Endothelial cell of umbilical vein (primary cell): ENCODE results near the gene PRUNE2. TPM values are rescaled to one million over a fixed set of nuclear protein-coding genes. Genes with fewer than 3 reads are reported as not detected.

Experiments used
- BruUV-seq: library from RNA; stranded (reverse); fragments of 400-500 nt; replicated peaks from 2 replicates; lab custom pipeline; 2021; lab: Mats Ljungman, UMichigan
- CTCF ChIA-PET: fragments of 300-600, 350-600 bp; sonication (Branson Sonifier 250); formaldehyde crosslinking; loops from one replicate; lab custom pipeline; 2021; ENCODE audit warnings: antibody characterized with exemption, inconsistent platforms; lab: Charles Lee
- POLR2A ChIA-PET: fragments of 300-600, 350-600 bp; sonication (Branson Sonifier 250); formaldehyde crosslinking; loops from one replicate; lab custom pipeline; 2021; ENCODE audit warnings: antibody characterized with exemption, inconsistent platforms; lab: Charles Lee
- DNase-seq: peaks from one replicate; pipeline ENCODE4 v3.0.0-alpha.2; 2011; ENCODE audit warnings: low read depth, low spot score
- FAIRE-seq: peaks from 2 replicates; lab custom pipeline; 2011; peaks lifted over from hg19 to GRCh38; lab: Jason Lieb, UNC
- H2AFZ ChIP-seq: 2 replicates; pipeline ENCODE4 v1.6.0; 2012; ENCODE audit warnings: low read depth, low read length, control low read depth, inconsistent platforms
- H3K27ac ChIP-seq: 2 replicates; pipeline ENCODE4 v1.5.1; 2011; ENCODE audit warnings: low read depth, mild to moderate bottlenecking, control low read depth, low read length, moderate library complexity; ENCODE audit not compliant: insufficient read depth
- H3K27me3 ChIP-seq, 2 experiments: 2 replicates each; pipeline versions ENCODE4 v1.6.0 to v1.6.1; 2011; ENCODE audit warnings: low read length in 2 of 2, mixed read lengths in 1 of 2; ENCODE audit not compliant: control insufficient read depth in 2 of 2, insufficient read depth in 2 of 2
- H3K36me3 ChIP-seq, 2 experiments: 2 replicates in 1 of 2; 3 replicates in 1 of 2; pipeline ENCODE4 v1.5.1; 2011; ENCODE audit warnings: low read length in 2 of 2, mild to moderate bottlenecking in 1 of 2, moderate library complexity in 1 of 2; ENCODE audit not compliant: control insufficient read depth in 2 of 2, insufficient read depth in 2 of 2; ENCODE audit errors: extremely low read depth in 1 of 2
- H3K4me1 ChIP-seq: 3 replicates; pipeline ENCODE4 v1.5.1; 2011; ENCODE audit warnings: mild to moderate bottlenecking, low read length; ENCODE audit not compliant: control insufficient read depth, insufficient read depth; ENCODE audit errors: extremely low read depth
- H3K4me2 ChIP-seq: 2 replicates; pipeline ENCODE4 v1.6.1; 2011; ENCODE audit warnings: low read length, control low read depth, mixed read lengths; ENCODE audit not compliant: insufficient read depth
- H3K4me3 ChIP-seq, 3 experiments: fragments of 200-600 bp in 1 of 3; sonication (generic), shearing (Covaris generic) in 1 of 3; replicated peaks in 1 of 3; 2 replicates each; pipeline ENCODE4 v1.5.1; 2011 to 2016; ENCODE audit warnings: control low read depth in 3 of 3, low read length in 3 of 3, mild to moderate bottlenecking in 2 of 3, inconsistent platforms in 1 of 3, low read depth in 1 of 3, moderate library complexity in 1 of 3; ENCODE audit not compliant: insufficient read depth in 1 of 3
- H3K79me2 ChIP-seq: 2 replicates; pipeline ENCODE4 v1.6.0; 2012; ENCODE audit warnings: low read length, inconsistent platforms; ENCODE audit not compliant: control insufficient read depth, insufficient read depth
- H3K9ac ChIP-seq: replicated peaks from 2 replicates; pipeline ENCODE3; 2011; ENCODE audit warnings: low read length, control low read depth; ENCODE audit not compliant: insufficient read depth; ENCODE audit errors: extremely low read depth
- H3K9me1 ChIP-seq: replicated peaks from 3 replicates; pipeline ENCODE4 v1.6.0; 2011; ENCODE audit warnings: mild to moderate bottlenecking, low read length; ENCODE audit not compliant: control insufficient read depth, insufficient read depth; ENCODE audit errors: extremely low read depth
- H3K9me3 ChIP-seq: replicated peaks from 2 replicates; pipeline ENCODE4 v1.5.1; 2012; ENCODE audit warnings: low read length, inconsistent platforms; ENCODE audit not compliant: control insufficient read depth, insufficient read depth
- H4K20me1 ChIP-seq: replicated peaks from 2 replicates; pipeline ENCODE3; 2011; ENCODE audit warnings: mild to moderate bottlenecking, low read length; ENCODE audit not compliant: control insufficient read depth, insufficient read depth; ENCODE audit errors: extremely low read depth
- CTCF ChIP-seq, 2 donors: IDR thresholded peaks; 1 replicate in 1 of 2; 2 replicates in 1 of 2; pipeline ENCODE4 v1.5.1; 2011; ENCODE audit warnings: low read length in 2 of 2, mild to moderate bottlenecking in 2 of 2, moderate library complexity in 2 of 2, control low read depth in 1 of 2, inconsistent platforms in 1 of 2, low read depth in 1 of 2; ENCODE audit not compliant: insufficient read depth in 1 of 2; ENCODE audit errors: extremely low read depth in 1 of 2
- EZH2 ChIP-seq: IDR thresholded peaks from 2 replicates; pipeline ENCODE4 v1.6.1; 2012; ENCODE audit warnings: borderline replicate concordance, low read depth, mild to moderate bottlenecking, moderate library complexity, low read length, inconsistent platforms; ENCODE audit not compliant: severe bottlenecking
- FOS ChIP-seq: IDR thresholded peaks from 2 replicates; pipeline ENCODE4 v1.6.1; 2011; ENCODE audit warnings: mild to moderate bottlenecking, low read length, moderate library complexity, borderline replicate concordance; ENCODE audit not compliant: insufficient read depth
- GATA2 ChIP-seq: IDR thresholded peaks from 2 replicates; pipeline ENCODE4 v1.7.0; 2011; ENCODE audit warnings: low read depth, mild to moderate bottlenecking, moderate library complexity, mixed read lengths, low read length; ENCODE audit not compliant: insufficient read length, insufficient read depth
- JUN ChIP-seq: IDR thresholded peaks from 2 replicates; pipeline ENCODE4 v1.6.1; 2011; ENCODE audit warnings: borderline replicate concordance, low read depth; ENCODE audit not compliant: insufficient read length, insufficient read depth
- MAX ChIP-seq: IDR thresholded peaks from 2 replicates; pipeline ENCODE4 v1.6.1; 2011; ENCODE audit not compliant: insufficient read depth, insufficient read length
- MYC ChIP-seq: IDR thresholded peaks from one replicate; pipeline ENCODE4 v1.6.1; 2011; ENCODE audit warnings: mild to moderate bottlenecking, low read depth, low read length
- POLR2A ChIP-seq: IDR thresholded peaks from 2 replicates; pipeline ENCODE4 v1.6.1; 2012; ENCODE audit warnings: low read depth, mild to moderate bottlenecking, control low read depth, low read length
- POLR2AphosphoS5 ChIP-seq: IDR thresholded peaks from 2 replicates; pipeline ENCODE4 v1.6.1; 2012; ENCODE audit warnings: low read depth, mild to moderate bottlenecking, control low read depth, low read length, moderate library complexity; ENCODE audit not compliant: insufficient read depth
- dilution Hi-C: fragments of 300-500 bp; cut with MboI; formaldehyde crosslinking; loops from one replicate; pipeline ENCODE4 v1.15.0; 2019; ENCODE audit warnings: low sequenced_read_pairs; ENCODE audit not compliant: extremely low pct_ligation_motif_present
- intact Hi-C: fragments of 100-400 bp; cut with micrococcal nuclease; formaldehyde crosslinking; loops from one replicate; pipeline ENCODE4 v1.10.0; 2022
- polyA plus RNA-seq, 4 experiments: library from polyadenylated mRNA; depleted of rRNA in 3 of 4; stranded (reverse) in 3 of 4; unstranded in 1 of 4; fragments of >200 nt; gene quantifications; 2 replicates each; pipeline versions ENCODE4 v1.2.1 to v1.2.3, GENCODE V29; 2011 to 2012; ENCODE audit warnings: missing spikeins in 1 of 4
- total RNA-seq: library from RNA; stranded (reverse); gene quantifications from 2 replicates; pipeline ENCODE4 v1.2.3, GENCODE V29; 2021

The PRUNE2 gene
- total and polyA plus RNA-seq, 2 donors (not counting 3 experiments of a cell fraction or from before 2014, with no cell fraction given) = 15.8 to 21.7 TPM

- POLR2A ChIA-PET = no interaction called here
- FAIRE-seq = no peak
Observed at GRCh38 chr9:76846297-76846696, 59.6 kb downstream of the PRUNE2 start.

More at GRCh38 chr9:76846297-76846696, 59.6 kb downstream of the PRUNE2 start:
- Histone ChIP-seq H3K27me3 (no peaks in the 10 kb centered on the region), H4K20me1 (no peaks in the 10 kb centered on the region), H2AFZ (no peak overlapping the region), H3K4me1 (no peaks in the 10 kb centered on the region), H3K36me3 (no peaks in the 10 kb centered on the region), H3K79me2 (no peaks in the 10 kb centered on the region), H3K9ac (no peak overlapping the region), H3K4me3 (no peak overlapping the region), H3K27ac (no peak overlapping the region), H3K9me1 (no peaks in the 10 kb centered on the region), H3K9me3 (no peaks in the 10 kb centered on the region), H3K4me2 (no peak overlapping the region)
- dilution Hi-C loops = no loop called here
- intact Hi-C loops = no loop called here
- CTCF ChIA-PET = no interaction called here
- no peak for DNase-seq
- TF ChIP-seq CTCF (IDR thresholded peaks at IDR 0.05; ENCODE audit: extremely low read depth in 1 of 2, insufficient read depth in 1 of 2, low read depth in 1 of 2, low read length in 2 of 2) (no peak), MAX (no peak), EZH2 (no peak), POLR2AphosphoS5 (no peak), POLR2A (no peak), JUN (no peak), GATA2 (no peak), FOS (no peak), MYC (no peak)
- no TSS peak for BruUV-seq
